Body of pancreas (tissue), 4 donors: Measurements from ENCODE around the gene KLK6.
"Not testable (repeated sequence)": the region's sequence is repeated elsewhere in the genome, so short reads cannot be mapped to it uniquely, and the experiment has no call there.

Experiments
- CTCF ChIP-seq, 7 experiments: fragments of 450-650 bp in 4 of 7; fragments of 200-600 bp in 3 of 7; sonication (generic) in 3 of 7; IDR thresholded peaks; one replicate each; pipeline ENCODE4 v1.5.1; 2016 to 2019; ENCODE audit warnings: antibody characterized with exemption in 7 of 7
- POLR2A ChIP-seq, 3 donors: fragments of 450-650 bp; IDR thresholded peaks; one replicate each; pipeline ENCODE4 v1.6.1; 2016; ENCODE audit warnings: antibody characterized with exemption in 3 of 3, mild to moderate bottlenecking in 2 of 3

DNA sequence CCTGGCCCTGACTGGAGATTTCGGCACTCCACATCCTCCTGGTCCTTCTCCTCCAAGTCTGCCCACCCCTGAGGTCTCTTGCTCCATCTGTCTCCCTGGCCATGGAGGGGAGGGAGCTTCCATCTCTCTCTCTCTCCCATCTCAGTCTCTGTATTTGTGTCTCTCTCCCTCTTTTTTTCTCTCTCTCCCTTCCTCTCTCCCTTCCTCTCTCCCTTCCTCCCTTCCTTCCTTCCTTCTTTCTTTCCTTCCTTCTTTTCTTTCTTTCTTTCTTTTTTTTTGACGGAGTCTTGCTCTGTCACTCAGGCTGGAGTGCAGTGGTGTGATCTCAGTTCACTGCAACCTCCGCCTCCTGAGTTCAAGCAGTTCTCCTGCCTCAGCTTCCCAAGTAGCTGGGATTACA is 419 bp upstream of the KLK6 start:
- TF ChIP-seq CTCF, POLR2A (IDR thresholded peaks at IDR 0.05): not testable (repeated sequence)
